Measurements from ENCODE around the gene ANKRD1. TPM values are rescaled to one million over a fixed set of nuclear protein-coding genes. Genes with fewer than 3 reads are reported as not detected.
"Not testable (repeated sequence)": the region's sequence is repeated elsewhere in the genome, so short reads cannot be mapped to it uniquely, and the experiment has no call there.

ANKRD1 gene
- total RNA-seq, 1 donor, result 1.4 TPM

- no peak overlapping the region for H3K4me3 ChIP-seq (ENCODE audit: low read depth, low read length)
- no peak for TF ChIP-seq CTCF (IDR thresholded peaks at IDR 0.05; ENCODE audit: insufficient read depth, low read length)
- DNase-seq (ENCODE audit: low read depth), result no peak
Observed at GRCh38 chr10:90947030-90947960, 26.4 kb upstream of the ANKRD1 start.

GRCh38 chr10:90945491-90946070 lies 24.7 kb upstream of the ANKRD1 start:
- H3K4me3 ChIP-seq (ENCODE audit: low read depth, low read length), result no peak overlapping the region
- DNase-seq (ENCODE audit: low read depth), result peak; percentile 38
- no peak for TF ChIP-seq CTCF (IDR thresholded peaks at IDR 0.05; ENCODE audit: insufficient read depth, low read length)

- no peak for TF ChIP-seq CTCF (IDR thresholded peaks at IDR 0.05; ENCODE audit: insufficient read depth, low read length)
- DNase-seq (ENCODE audit: low read depth), result no peak
- no peak overlapping the region for H3K4me3 ChIP-seq (ENCODE audit: low read depth, low read length)
Observed at GRCh38 chr10:90944749-90945148, 23.9 kb upstream of the ANKRD1 start.

GRCh38 chr10:90942980-90943379 lies 22.1 kb upstream of the ANKRD1 start:
- DNase-seq (ENCODE audit: low read depth); H3K4me3 ChIP-seq (ENCODE audit: low read depth, low read length): not testable (repeated sequence)

GRCh38 chr10:90939648-90940047 lies 18.8 kb upstream of the ANKRD1 start:
- no peak for TF ChIP-seq CTCF (IDR thresholded peaks at IDR 0.05; ENCODE audit: insufficient read depth, low read length)
- no peak overlapping the region for H3K4me3 ChIP-seq (ENCODE audit: low read depth, low read length)
- DNase-seq (ENCODE audit: low read depth), result no peak

GRCh38 chr10:90939116-90939515 lies 18.2 kb upstream of the ANKRD1 start:
- no peak for TF ChIP-seq CTCF (IDR thresholded peaks at IDR 0.05; ENCODE audit: insufficient read depth, low read length)
- DNase-seq (ENCODE audit: low read depth), result no peak
- no peak overlapping the region for H3K4me3 ChIP-seq (ENCODE audit: low read depth, low read length)

- H3K4me3 ChIP-seq (ENCODE audit: low read depth, low read length), result no peak overlapping the region
Observed at GRCh38 chr10:90937645-90938258, 16.9 kb upstream of the ANKRD1 start.

More at GRCh38 chr10:90937645-90938258, 16.9 kb upstream of the ANKRD1 start:
- no peak for TF ChIP-seq CTCF (IDR thresholded peaks at IDR 0.05; ENCODE audit: insufficient read depth, low read length)
- no peak for DNase-seq (ENCODE audit: low read depth)
